Measurements from ENCODE around the gene TPRX2.

DNA sequence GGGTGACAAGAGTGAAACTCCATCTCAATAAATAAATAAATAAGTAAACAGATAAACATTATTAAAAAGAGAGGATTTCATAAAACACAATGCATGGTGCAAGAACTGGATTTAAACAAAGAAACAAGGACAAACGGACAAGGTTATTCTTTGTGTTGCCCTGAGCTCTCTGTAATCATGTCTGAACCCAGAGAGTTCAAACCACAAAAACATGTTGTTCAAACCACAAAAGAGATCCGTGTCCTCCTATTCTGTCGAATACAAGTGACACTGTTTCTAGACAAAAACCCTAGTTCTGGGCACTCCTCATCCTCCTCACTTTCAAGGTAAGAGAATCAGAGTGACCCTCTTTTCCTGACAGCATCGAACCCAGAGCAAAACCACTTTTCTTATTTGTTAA lies 4.6 kb upstream of the TPRX2 start:
- TF ChIP-seq GABPA (IDR thresholded peaks at IDR 0.05; ENCODE audit: low read depth) (no peak), RAD21 (IDR thresholded peaks at IDR 0.05; ENCODE audit: insufficient read depth, low read depth, low read length) (no peak), CEBPB (IDR thresholded peaks at IDR 0.05; ENCODE audit: borderline replicate concordance in 1 of 2, low read depth in 2 of 2, low read length in 2 of 2) (no peak), EP300 (IDR thresholded peaks at IDR 0.05; ENCODE audit: borderline replicate concordance in 1 of 2, control insufficient read depth in 1 of 2, low read depth in 2 of 2, low read length in 2 of 2) (no peak), POLR2AphosphoS5 (IDR thresholded peaks at IDR 0.05; ENCODE audit: low read length) (no peak), ZNF24 (IDR thresholded peaks at IDR 0.05) (no peak)
- TF ChIP-seq, protein P1, sequence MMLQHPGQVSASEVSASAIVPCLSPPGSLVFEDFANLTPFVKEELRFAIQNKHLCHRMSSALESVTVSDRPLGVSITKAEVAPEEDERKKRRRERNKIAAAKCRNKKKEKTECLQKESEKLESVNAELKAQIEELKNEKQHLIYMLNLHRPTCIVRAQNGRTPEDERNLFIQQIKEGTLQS (IDR thresholded peaks at IDR 0.05; ENCODE audit: borderline replicate concordance, extremely low read depth, low read depth, low read length): no peak
- TF ChIP-seq, protein P2, sequence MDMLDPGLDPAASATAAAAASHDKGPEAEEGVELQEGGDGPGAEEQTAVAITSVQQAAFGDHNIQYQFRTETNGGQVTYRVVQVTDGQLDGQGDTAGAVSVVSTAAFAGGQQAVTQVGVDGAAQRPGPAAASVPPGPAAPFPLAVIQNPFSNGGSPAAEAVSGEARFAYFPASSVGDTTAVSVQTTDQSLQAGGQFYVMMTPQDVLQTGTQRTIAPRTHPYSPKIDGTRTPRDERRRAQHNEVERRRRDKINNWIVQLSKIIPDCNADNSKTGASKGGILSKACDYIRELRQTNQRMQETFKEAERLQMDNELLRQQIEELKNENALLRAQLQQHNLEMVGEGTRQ (IDR thresholded peaks at IDR 0.05; ENCODE audit: borderline replicate concordance, low read depth, low read length): no peak
- TF ChIP-seq, protein P3, sequence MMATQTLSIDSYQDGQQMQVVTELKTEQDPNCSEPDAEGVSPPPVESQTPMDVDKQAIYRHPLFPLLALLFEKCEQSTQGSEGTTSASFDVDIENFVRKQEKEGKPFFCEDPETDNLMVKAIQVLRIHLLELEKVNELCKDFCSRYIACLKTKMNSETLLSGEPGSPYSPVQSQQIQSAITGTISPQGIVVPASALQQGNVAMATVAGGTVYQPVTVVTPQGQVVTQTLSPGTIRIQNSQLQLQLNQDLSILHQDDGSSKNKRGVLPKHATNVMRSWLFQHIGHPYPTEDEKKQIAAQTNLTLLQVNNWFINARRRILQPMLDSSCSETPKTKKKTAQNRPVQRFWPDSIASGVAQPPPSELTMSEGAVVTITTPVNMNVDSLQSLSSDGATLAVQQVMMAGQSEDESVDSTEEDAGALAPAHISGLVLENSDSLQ (IDR thresholded peaks at IDR 0.05): no peak
